ENCODE data around the gene TTLL7. TPM values are rescaled to one million over a fixed set of nuclear protein-coding genes. Genes with fewer than 3 reads are reported as not detected.
"Not testable (repeated sequence)": the region's sequence is repeated elsewhere in the genome, so short reads cannot be mapped to it uniquely, and the experiment has no call there.

Gene TTLL7
- total RNA-seq, 2 donors from 2014 or later: 47.0 to 48.1 TPM

- intact Hi-C loops (cut with DNase I): loop anchor here in 1 of 2 donors (10.0 kb wide), 1 partner anchor 65 kb away; no protein-coding TSS in a partner anchor
- DNase-seq (ENCODE audit: low spot score): peak; percentile 92
These were observed 436 bp upstream of the TTLL7 start for GRCh38 chr1:83999316-83999819.

- intact Hi-C loops (cut with DNase I): loop anchor here in 1 of 2 donors (10.0 kb wide), 1 partner anchor 63 kb away; no protein-coding TSS in a partner anchor
- no peak for DNase-seq (ENCODE audit: low spot score)
These were observed 781 bp downstream of the TTLL7 start for GRCh38 chr1:83998205-83998497.

DNA sequence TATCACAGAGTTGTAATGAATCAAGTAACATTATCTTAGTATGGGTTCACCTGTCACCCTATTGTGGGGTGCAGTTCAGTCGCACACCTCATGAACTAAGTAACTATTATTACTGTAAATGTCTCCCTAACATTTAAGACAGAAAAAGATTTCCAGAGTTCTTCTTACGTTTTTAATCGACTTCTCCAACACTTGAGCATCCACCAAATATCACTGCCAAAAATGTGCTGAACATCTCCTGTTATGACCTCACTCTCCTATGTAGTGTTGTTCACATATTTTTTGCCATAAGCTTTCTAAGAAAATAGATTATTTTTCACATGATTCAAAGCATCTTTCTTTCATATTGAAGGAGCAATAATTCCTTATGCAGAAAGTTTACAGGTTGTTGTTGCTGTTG lies 1.3 kb downstream of the TTLL7 start:
- no peak for DNase-seq (ENCODE audit: low spot score)
- intact Hi-C loops (cut with DNase I): loop anchor here in 1 of 2 donors (10.0 kb wide), 1 partner anchor 63 kb away; no protein-coding TSS in a partner anchor

DNA sequence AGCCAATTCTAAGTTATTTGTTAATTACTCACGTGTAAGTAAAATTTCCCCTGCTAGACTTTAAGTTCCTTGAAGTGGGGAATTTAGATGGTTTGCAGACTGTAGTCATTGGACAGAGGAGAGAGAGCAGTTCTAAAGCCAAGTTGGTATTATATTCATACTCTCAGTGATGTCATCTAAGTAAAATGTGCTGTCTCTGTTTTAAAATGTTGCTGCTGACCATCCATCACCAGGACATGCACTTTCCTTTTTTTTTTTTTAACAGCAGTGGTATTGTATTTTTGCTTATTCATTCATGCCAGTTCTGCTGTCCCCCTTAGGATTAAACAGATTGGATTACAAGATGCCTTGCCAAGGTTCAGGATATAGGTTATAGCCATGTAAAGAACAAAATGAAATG lies 2.3 kb downstream of the TTLL7 start:
- DNase-seq (ENCODE audit: low spot score): no peak

GRCh38 chr1:83996191-83996590 lies 2.7 kb downstream of the TTLL7 start:
- intact Hi-C loops (cut with DNase I): loop anchor here in 1 of 2 donors (10.0 kb wide), 1 partner anchor 61 kb away; no protein-coding TSS in a partner anchor

More for the DNA sequence above, 2.3 kb downstream of the TTLL7 start:
- intact Hi-C loops (cut with DNase I): loop anchor here in 1 of 2 donors (10.0 kb wide), 1 partner anchor 62 kb away; no protein-coding TSS in a partner anchor

GRCh38 chr1:83995649-83996048 lies 3.3 kb downstream of the TTLL7 start:
- intact Hi-C loops (cut with DNase I): loop anchor here in 1 of 2 donors (10.0 kb wide), 1 partner anchor 61 kb away; no protein-coding TSS in a partner anchor
- DNase-seq (ENCODE audit: low spot score): no peak

More at GRCh38 chr1:83996191-83996590, 2.7 kb downstream of the TTLL7 start:
- no peak for DNase-seq (ENCODE audit: low spot score)

- intact Hi-C loops (cut with DNase I): loop anchor here (5.0 to 10.0 kb wide), 2 partner anchors 59 to 753 kb away; no protein-coding TSS in a partner anchor
- DNase-seq (ENCODE audit: low spot score): no peak
These were observed 4.8 kb downstream of the TTLL7 start for GRCh38 chr1:83994111-83994510.

GRCh38 chr1:83990734-83991133 lies 8.2 kb downstream of the TTLL7 start:
- intact Hi-C loops (cut with DNase I): loop anchor here (5.0 to 10.0 kb wide), 2 partner anchors 56 to 757 kb away; no protein-coding TSS in a partner anchor
- no peak for DNase-seq (ENCODE audit: low spot score)

DNA sequence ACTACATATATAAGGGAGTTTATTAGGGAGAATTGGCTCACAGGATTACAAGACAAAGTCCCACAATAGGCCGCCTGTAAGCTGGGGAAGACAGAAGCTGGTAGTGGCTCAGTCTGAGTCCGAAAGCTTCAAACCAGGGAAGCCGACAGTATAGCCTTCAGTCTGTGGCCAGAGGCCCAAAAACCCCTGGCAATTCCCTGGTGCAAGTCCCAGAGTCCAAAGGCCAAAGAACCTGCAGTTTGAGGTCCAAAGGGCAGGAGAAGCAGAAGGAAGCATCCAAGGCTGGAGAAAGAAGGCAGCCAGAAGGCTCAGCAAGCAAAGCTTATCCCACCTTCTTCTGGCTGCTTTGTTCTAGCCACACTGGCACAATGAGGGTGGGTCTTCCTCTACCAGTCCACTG lies 13.9 kb downstream of the TTLL7 start:
- DNase-seq (ENCODE audit: low spot score): no peak
- intact Hi-C loops (cut with DNase I): no loop called here

- DNase-seq (ENCODE audit: low spot score); intact Hi-C loops (cut with DNase I): not testable (repeated sequence)
These were observed 15.0 kb downstream of the TTLL7 start for GRCh38 chr1:83983918-83984317.

DNA sequence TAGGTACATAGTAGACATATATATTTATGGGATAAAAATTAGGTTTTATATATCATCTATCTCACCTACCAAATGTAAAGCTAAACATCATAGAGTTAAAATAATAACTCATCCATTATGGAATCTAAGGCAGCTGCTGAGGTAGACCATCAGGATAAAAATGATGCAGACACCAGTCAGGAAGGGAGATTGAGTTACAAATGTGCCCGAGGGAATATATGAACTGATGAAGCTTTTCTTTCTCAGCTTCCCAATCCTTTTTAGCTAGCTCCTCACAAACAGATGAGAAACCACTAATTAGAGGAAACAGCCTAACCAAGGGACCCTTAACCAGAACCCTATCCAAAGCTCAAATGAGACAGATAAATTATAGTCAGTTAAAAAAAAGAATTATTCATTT lies 20.9 kb downstream of the TTLL7 start:
- DNase-seq (ENCODE audit: low spot score): no peak
- intact Hi-C loops (cut with DNase I): no loop called here

DNA sequence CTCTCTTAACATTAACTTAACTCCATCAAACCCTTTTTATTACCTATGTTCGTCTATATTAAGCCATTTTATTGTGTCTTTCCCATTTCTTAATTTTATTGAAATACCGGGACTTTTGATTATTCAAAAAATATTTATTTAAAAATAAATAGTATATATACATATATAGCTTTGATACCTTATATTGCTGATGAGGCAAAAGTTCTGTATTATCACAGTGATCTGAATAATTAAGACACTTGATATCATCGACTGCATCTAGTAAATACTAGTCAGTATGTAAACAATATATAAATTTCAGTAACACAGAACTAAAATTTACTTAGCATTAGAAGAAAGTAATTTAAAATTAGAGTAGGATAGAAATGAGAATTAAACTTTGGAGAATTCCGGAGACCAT lies 22.0 kb downstream of the TTLL7 start:
- intact Hi-C loops (cut with DNase I): no loop called here

GRCh38 chr1:83970802-83971201 lies 28.1 kb downstream of the TTLL7 start:
- no peak for DNase-seq (ENCODE audit: low spot score)
- intact Hi-C loops (cut with DNase I): no loop called here

More for the DNA sequence above, 22.0 kb downstream of the TTLL7 start:
- no peak for DNase-seq (ENCODE audit: low spot score)

- no peak for DNase-seq (ENCODE audit: low spot score)
- intact Hi-C loops (cut with DNase I): no loop called here
These were observed 28.8 kb downstream of the TTLL7 start for GRCh38 chr1:83970114-83970513.

DNA sequence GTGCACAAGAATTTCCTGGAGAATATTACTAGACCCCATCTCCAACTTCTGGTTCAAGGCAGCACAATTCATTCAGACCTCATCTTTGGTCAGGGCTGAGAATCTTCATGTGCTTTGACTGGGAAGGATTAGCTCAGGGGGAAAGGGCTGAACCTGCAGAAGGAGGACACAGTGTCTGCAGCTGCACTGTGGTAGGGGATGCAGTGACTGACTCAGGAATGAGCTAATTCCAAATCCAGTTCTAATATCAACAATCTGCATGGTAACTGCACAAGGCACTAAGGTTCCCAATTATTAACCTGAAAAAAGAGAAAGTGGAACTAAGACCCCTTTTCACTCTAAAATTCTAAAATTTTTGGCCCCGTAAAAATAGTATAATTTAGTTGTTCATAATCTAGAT lies 31.6 kb downstream of the TTLL7 start:
- DNase-seq (ENCODE audit: low spot score): no peak
- intact Hi-C loops (cut with DNase I): no loop called here

- intact Hi-C loops (cut with DNase I): no loop called here
- DNase-seq (ENCODE audit: low spot score): no peak
These were observed 34.8 kb downstream of the TTLL7 start for GRCh38 chr1:83964153-83964552.

DNA sequence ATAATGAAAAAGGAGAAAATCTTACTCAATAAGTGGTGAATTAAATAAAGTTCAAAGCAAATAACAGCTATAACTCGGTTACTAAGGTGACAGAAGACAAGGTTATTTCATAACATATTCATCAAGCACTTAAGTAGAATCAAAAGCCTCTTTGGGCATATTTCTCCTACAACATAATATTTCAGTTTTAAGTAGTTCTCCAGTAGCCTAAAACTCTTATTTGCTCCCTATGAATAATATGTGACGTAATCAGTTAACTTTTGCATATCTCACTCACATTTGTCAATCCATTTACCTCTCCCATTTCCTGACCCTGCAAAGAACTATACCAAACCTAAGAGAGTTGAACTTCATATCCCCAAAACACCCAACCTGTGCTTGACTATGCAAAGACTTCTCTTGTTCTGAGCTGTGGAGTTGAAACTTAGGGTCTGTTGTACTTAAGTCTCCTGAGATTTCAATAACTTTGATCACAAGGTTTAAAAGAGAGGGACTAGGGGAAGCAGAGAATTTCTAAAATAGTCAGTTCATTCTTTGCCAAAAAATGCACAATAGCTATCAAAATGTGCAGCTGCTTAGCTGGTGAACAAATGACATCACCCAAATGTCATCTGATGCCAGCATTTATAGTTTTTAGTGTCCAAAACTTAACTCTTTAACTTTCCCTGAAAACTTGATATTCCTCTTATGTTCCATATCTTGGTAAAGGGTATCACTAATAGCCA lies 37.2 kb downstream of the TTLL7 start:
- intact Hi-C loops (cut with DNase I): no loop called here

DNA sequence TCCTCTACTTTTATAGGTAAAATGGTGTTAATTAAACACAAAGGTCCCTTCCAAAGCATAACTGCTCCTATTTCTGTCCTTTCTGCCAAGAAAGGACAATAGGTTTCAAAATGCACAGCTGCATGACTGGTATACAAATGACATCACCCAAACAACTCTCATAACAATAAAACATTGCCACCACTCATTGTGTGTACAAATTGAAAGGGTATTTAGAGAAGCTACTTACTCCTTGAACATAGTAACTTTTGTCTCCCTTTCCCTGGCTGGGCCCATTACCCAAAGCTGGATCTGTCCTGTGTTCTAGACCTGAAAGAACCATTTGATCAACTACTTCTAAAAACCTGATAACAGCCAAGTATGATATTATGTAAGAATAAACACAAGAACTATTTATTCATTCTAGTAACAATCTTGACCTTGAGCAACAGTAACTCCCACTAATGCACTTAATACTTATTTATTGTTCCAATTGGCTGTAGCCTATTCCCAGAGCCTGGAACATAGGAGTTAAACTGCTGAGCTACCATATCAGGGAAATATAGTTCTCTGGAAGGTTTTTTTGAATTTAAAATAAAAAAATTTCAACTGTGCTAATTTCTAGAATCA lies 38.2 kb downstream of the TTLL7 start:
- intact Hi-C loops (cut with DNase I): no loop called here

More for the DNA sequence above, 37.2 kb downstream of the TTLL7 start:
- DNase-seq (ENCODE audit: low spot score): no peak

DNA sequence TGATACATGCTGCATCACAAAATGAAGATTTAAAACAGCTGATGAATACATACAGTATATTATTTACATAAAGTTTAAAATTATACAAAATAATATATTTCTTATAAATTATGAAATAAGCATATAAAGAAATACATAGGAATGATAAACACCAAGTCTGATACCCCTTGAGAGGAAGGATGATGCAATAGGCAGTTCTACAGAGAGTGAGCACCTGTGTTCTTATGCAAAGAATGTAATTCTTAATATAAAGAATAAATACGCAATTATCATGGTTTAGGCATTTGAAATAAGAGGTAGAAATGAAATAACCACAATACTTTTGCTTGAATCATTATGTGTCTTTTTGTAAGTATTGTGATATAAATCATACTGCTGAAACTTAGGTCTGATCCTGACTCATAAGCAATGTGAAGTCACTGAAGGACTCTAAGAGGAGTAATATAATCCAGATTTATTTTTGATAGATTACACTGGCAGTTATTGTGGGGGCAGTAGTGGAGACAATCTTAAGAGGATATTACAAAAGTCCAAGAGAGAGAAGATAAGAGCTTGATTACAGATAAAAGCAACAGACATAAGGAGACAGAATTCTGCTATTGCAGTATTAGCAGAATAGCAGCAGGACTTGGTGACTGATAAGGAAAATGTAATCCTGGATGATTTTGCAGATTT lies 39.0 kb downstream of the TTLL7 start:
- intact Hi-C loops (cut with DNase I): no loop called here
- no peak for DNase-seq (ENCODE audit: low spot score)

More for the DNA sequence above, 38.2 kb downstream of the TTLL7 start:
- no peak for DNase-seq (ENCODE audit: low spot score)

- intact Hi-C loops (cut with DNase I): no loop called here
- no peak for DNase-seq (ENCODE audit: low spot score)
These were observed 40.2 kb downstream of the TTLL7 start for GRCh38 chr1:83958704-83959103.
